Sigmoid colon (tissue), 7 donors: ENCODE results near the gene R3HDM4. TPM values are rescaled to one million over a fixed set of nuclear protein-coding genes. Genes with fewer than 3 reads are reported as not detected.

Experiments used
- DNase-seq: peaks from one replicate; pipeline ENCODE4 v3.0.0-alpha.2; 2019
- H3K27ac ChIP-seq, 4 donors: fragments of 200-600 bp; sonication (generic); one replicate each; pipeline ENCODE4 v1.5.1; 2016 to 2019; ENCODE audit warnings: mild to moderate bottlenecking in 1 of 4
- H3K27me3 ChIP-seq, 3 donors: fragments of 200-600 bp; sonication (generic); one replicate each; pipeline ENCODE4 v1.5.1; 2019; ENCODE audit warnings: mild to moderate bottlenecking in 1 of 3
- H3K36me3 ChIP-seq, 4 donors: fragments of 200-600 bp; sonication (generic); one replicate each; pipeline ENCODE4 v1.5.1; 2016 to 2019
- H3K4me1 ChIP-seq, 4 donors: fragments of 200-600 bp; sonication (generic); one replicate each; pipeline ENCODE4 v1.5.1; 2017 to 2019
- H3K4me3 ChIP-seq, 4 donors: fragments of 200-600 bp; sonication (generic); one replicate each; pipeline ENCODE4 v1.5.1; 2017 to 2019; ENCODE audit warnings: mild to moderate bottlenecking in 2 of 4, moderate library complexity in 1 of 4
- H3K9me3 ChIP-seq, 4 donors: fragments of 200-600 bp in 3 of 4; sonication (generic) in 3 of 4; one replicate each; pipeline versions ENCODE4 v1.5.1 to v1.6.1; 2013 to 2019
- CTCF ChIP-seq, 4 experiments: fragments of 450-650 bp in 3 of 4; fragments of 200-600 bp in 1 of 4; IDR thresholded peaks; one replicate each; pipeline ENCODE4 v1.5.1; 2016 to 2019; ENCODE audit warnings: antibody characterized with exemption in 4 of 4, mild to moderate bottlenecking in 3 of 4, moderate library complexity in 2 of 4
- EP300 ChIP-seq, 4 donors: sonication (generic); formaldehyde crosslinking; IDR thresholded peaks; one replicate each; pipeline ENCODE4 v1.6.1; 2017; ENCODE audit warnings: antibody characterized with exemption in 4 of 4
- POLR2A ChIP-seq, 2 donors: fragments of 450-650 bp; IDR thresholded peaks; one replicate each; pipeline ENCODE4 v1.6.1; 2016; ENCODE audit warnings: antibody characterized with exemption in 2 of 2, mild to moderate bottlenecking in 2 of 2, moderate library complexity in 2 of 2
- POLR2AphosphoS5 ChIP-seq, 4 donors: sonication (generic); formaldehyde crosslinking; IDR thresholded peaks; one replicate each; pipeline ENCODE4 v1.6.1; 2017; ENCODE audit warnings: antibody characterized with exemption in 4 of 4
- WGBS, 2 donors: extraction: QIAGEN DNeasy Blood & Tissue Kit; methylation state at CpG; one replicate each; pipeline ENCODE4 v1.1.7; 2013; 5-methylcytosine and 5-hydroxymethylcytosine counted together
- intact Hi-C: fragments of 100-400 bp; cut with DNase I; formaldehyde crosslinking; loops from one replicate; pipeline ENCODE4 v1.15.1; 2023
- polyA plus RNA-seq, 3 donors: library from polyadenylated mRNA; stranded (reverse); fragments of 200-250 nt; gene quantifications; one replicate each; pipeline ENCODE4 v1.2.3, GENCODE V29; 2013
- total RNA-seq, 4 donors: library from RNA; depleted of rRNA; stranded (reverse); fragments of >200 nt; gene quantifications; one replicate each; pipeline ENCODE4 v1.1.0, GENCODE V29; 2016
- donor health status: healthy with polysubstance abuse.
- donor health status: Bipolar disorder and iron deficiency.
- donor health status: healthy.

R3HDM4 gene
- total and polyA plus RNA-seq, 7 donors, result 21.4 to 85.3 (median 30.5) TPM

GRCh38 chr19:872266-872951, 40.6 kb downstream of the R3HDM4 start:
- intact Hi-C loops, result no loop called here
- Histone ChIP-seq H3K27me3 (no peaks in the 10 kb centered on the region), H3K9me3 (no peaks in the 10 kb centered on the region), H3K27ac (peak overlapping the region; percentile 52 to 83 (median 62)), H3K36me3 (peaks cover 23 to 76% (median 29%) of the 10 kb centered on the region in 4 donors), H3K4me1 (peaks cover 0 to 43% (median 41%) of the 10 kb centered on the region in 4 donors), H3K4me3 (peak overlapping the region in 1 of 4 donors; percentile 9)
- 15 to 56% methylated on average over 27 of the region's 27 CpGs for WGBS, 2 donors
- TF ChIP-seq EP300 (IDR thresholded peaks at IDR 0.05) (no peak), CTCF (IDR thresholded peaks at IDR 0.05) (no peak), POLR2AphosphoS5 (IDR thresholded peaks at IDR 0.05) (no peak), POLR2A (IDR thresholded peaks at IDR 0.05) (no peak)
- DNase-seq, result no peak

- intact Hi-C loops, result no loop called here
These were observed 41.4 kb downstream of the R3HDM4 start for GRCh38 chr19:871446-872265.

GRCh38 chr19:870963-871401, 42.0 kb downstream of the R3HDM4 start:
- DNase-seq, result peak; percentile 87
- Histone ChIP-seq H3K27ac (peak overlapping the region in 3 of 4 donors; percentile 84 to 87 (median 85)), H3K4me1 (peaks cover 0 to 43% (median 41%) of the 10 kb centered on the region in 4 donors), H3K36me3 (peaks cover 13 to 64% (median 17%) of the 10 kb centered on the region in 4 donors), H3K27me3 (no peaks in the 10 kb centered on the region), H3K9me3 (no peaks in the 10 kb centered on the region), H3K4me3 (no peak overlapping the region)
- TF ChIP-seq POLR2A (IDR thresholded peaks at IDR 0.05) (no peak), EP300 (IDR thresholded peaks at IDR 0.05) (no peak), POLR2AphosphoS5 (IDR thresholded peaks at IDR 0.05) (peak in 2 of 4 donors; percentile 55 to 66)
- WGBS, 2 donors, result 89 to 91% methylated on average over 28 of the region's 28 CpGs
- intact Hi-C loops, result no loop called here

More at GRCh38 chr19:871446-872265, 41.4 kb downstream of the R3HDM4 start:
- Histone ChIP-seq H3K27ac (peak overlapping the region; percentile 52 to 87 (median 84)), H3K4me1 (peaks cover 0 to 43% (median 41%) of the 10 kb centered on the region in 4 donors), H3K36me3 (peaks cover 16 to 70% (median 23%) of the 10 kb centered on the region in 4 donors), H3K9me3 (no peaks in the 10 kb centered on the region), H3K27me3 (no peaks in the 10 kb centered on the region), H3K4me3 (peak overlapping the region in 1 of 4 donors; percentile 9)
- TF ChIP-seq POLR2AphosphoS5 (IDR thresholded peaks at IDR 0.05) (peak in 1 of 4 donors; percentile 25), EP300 (IDR thresholded peaks at IDR 0.05) (no peak), POLR2A (IDR thresholded peaks at IDR 0.05) (no peak)
- WGBS, 2 donors, result 49 to 90% methylated on average over 21 to 27 of the region's 33 CpGs
- no peak for DNase-seq

- no peak for DNase-seq
- no peaks in the 10 kb centered on the region for H3K27me3 ChIP-seq
- H3K36me3 ChIP-seq, result peaks cover 9 to 57% (median 13%) of the 10 kb centered on the region in 4 donors
- no peaks in the 10 kb centered on the region for H3K9me3 ChIP-seq
- no peak overlapping the region for H3K4me3 ChIP-seq
- H3K27ac ChIP-seq, result peak overlapping the region; percentile 78 to 87 (median 84)
- no peak for TF ChIP-seq EP300 (IDR thresholded peaks at IDR 0.05)
- no peak for TF ChIP-seq POLR2A (IDR thresholded peaks at IDR 0.05)
- no peak for TF ChIP-seq POLR2AphosphoS5 (IDR thresholded peaks at IDR 0.05)
- TF ChIP-seq CTCF (IDR thresholded peaks at IDR 0.05), result no peak
- H3K4me1 ChIP-seq, result peaks cover 0 to 43% (median 41%) of the 10 kb centered on the region in 4 donors
- intact Hi-C loops, result no loop called here
- 90 to 93% methylated on average over 8 of the region's 8 CpGs for WGBS, 2 donors
These were observed 42.7 kb downstream of the R3HDM4 start for GRCh38 chr19:870314-870713.

- 76% methylated on average over 29 of the region's 29 CpGs for WGBS, 2 donors
- DNase-seq, result peak; percentile 96
- H3K9me3 ChIP-seq, result no peaks in the 10 kb centered on the region
- no peaks in the 10 kb centered on the region for H3K27me3 ChIP-seq
- TF ChIP-seq POLR2A (IDR thresholded peaks at IDR 0.05) (no peak), POLR2AphosphoS5 (IDR thresholded peaks at IDR 0.05) (peak in 3 of 4 donors; percentile 28 to 76 (median 30)), CTCF (IDR thresholded peaks at IDR 0.05) (no peak), EP300 (IDR thresholded peaks at IDR 0.05) (peak in 1 of 4 donors; percentile 57)
- peak overlapping the region; percentile 78 to 87 (median 84) for H3K27ac ChIP-seq
- intact Hi-C loops, result no loop called here
- peaks cover 0 to 43% (median 41%) of the 10 kb centered on the region in 4 donors for H3K4me1 ChIP-seq
- H3K4me3 ChIP-seq, result no peak overlapping the region
- H3K36me3 ChIP-seq, result peaks cover 9 to 49% (median 12%) of the 10 kb centered on the region in 4 donors
These were observed 43.5 kb downstream of the R3HDM4 start for GRCh38 chr19:869245-870177.
